Neural cell (in vitro differentiated cells): ENCODE measurements around the gene CAMSAP3. TPM values are rescaled to one million over a fixed set of nuclear protein-coding genes. Genes with fewer than 3 reads are reported as not detected.
A peak's percentile ranks its signal among the peaks of the same experiment; 100 is the strongest.

Source experiments
- H2AFZ ChIP-seq: fragments of 200-600, 300-800 bp; sonication (generic), shearing (Covaris generic); 2 replicates; pipeline ENCODE4 v1.6.0; 2014; ENCODE audit warnings: low read depth, mild to moderate bottlenecking, antibody characterized with exemption, low read length, moderate library complexity
- H3F3A ChIP-seq: fragments of 200-600 bp; shearing (Covaris generic); 2 replicates; pipeline ENCODE4 v1.6.1; 2016; ENCODE audit warnings: mild to moderate bottlenecking, moderate library complexity, mixed read lengths, antibody characterized with exemption, low read length; ENCODE audit not compliant: insufficient read depth, poor library complexity, severe bottlenecking
- H3K27ac ChIP-seq: fragments of 200-600, 300-800 bp; sonication (generic), shearing (Covaris generic); 2 replicates; pipeline ENCODE4 v1.5.1; 2014; ENCODE audit warnings: mild to moderate bottlenecking, low read length, moderate library complexity
- H3K27me3 ChIP-seq: fragments of 300-800, 200-600 bp; sonication (generic), shearing (Covaris generic); 2 replicates; pipeline ENCODE4 v1.6.0; 2014; ENCODE audit warnings: mild to moderate bottlenecking, low read depth, low read length, moderate library complexity; ENCODE audit not compliant: insufficient read depth
- H3K36me3 ChIP-seq: fragments of 300-800, 200-600 bp; sonication (generic), shearing (Covaris generic); 2 replicates; pipeline ENCODE4 v1.5.1; 2014; ENCODE audit warnings: mild to moderate bottlenecking, antibody characterized with exemption, low read length, moderate library complexity; ENCODE audit not compliant: insufficient read depth
- H3K4me2 ChIP-seq: fragments of 300-800, 200-600 bp; sonication (generic), shearing (Covaris generic); 2 replicates; pipeline ENCODE4 v1.6.0; 2014; ENCODE audit warnings: mild to moderate bottlenecking, low read length
- H3K4me3 ChIP-seq: fragments of 300-800, 200-600 bp; sonication (generic), shearing (Covaris generic); 2 replicates; pipeline ENCODE4 v1.5.1; 2014; ENCODE audit warnings: mild to moderate bottlenecking, low read length, moderate library complexity
- H3K79me2 ChIP-seq: fragments of 200-600 bp; shearing (Covaris generic); replicated peaks from 2 replicates; pipeline ENCODE4 v1.6.0; 2014; ENCODE audit warnings: mild to moderate bottlenecking, low read length, moderate library complexity; ENCODE audit not compliant: insufficient read depth
- H3K9ac ChIP-seq: fragments of 300-800, 200-600 bp; sonication (generic), shearing (Covaris generic); 2 replicates; pipeline ENCODE4 v1.6.1; 2016; ENCODE audit warnings: mild to moderate bottlenecking, low read length, mixed read lengths
- H3K9me2 ChIP-seq: fragments of 200-600 bp; shearing (Covaris generic); 2 replicates; pipeline ENCODE4 v1.6.1; 2016; ENCODE audit warnings: mild to moderate bottlenecking, low read length, mixed read lengths; ENCODE audit not compliant: insufficient read depth
- H3K9me3 ChIP-seq: fragments of 200-600, 300-800 bp; sonication (generic), shearing (Covaris generic); 2 replicates; pipeline ENCODE4 v1.6.1; 2016; ENCODE audit warnings: mild to moderate bottlenecking, mixed run types, low read length, moderate library complexity, mixed read lengths
- H4K20me1 ChIP-seq: fragments of 200-600 bp; shearing (Covaris generic); 2 replicates; pipeline ENCODE4 v1.6.1; 2016; ENCODE audit warnings: mild to moderate bottlenecking, mixed run types; ENCODE audit not compliant: insufficient read depth
- EP300 ChIP-seq: fragments of 450-650 bp; conservative IDR thresholded peaks from 2 replicates; pipeline ENCODE4 v1.6.1; 2014; ENCODE audit warnings: antibody characterized with exemption, mild to moderate bottlenecking, moderate library complexity; ENCODE audit not compliant: poor library complexity, severe bottlenecking
- EZH2 ChIP-seq: fragments of 200-600, 300-800 bp; shearing (Covaris generic), sonication (generic); IDR thresholded peaks from 2 replicates; pipeline ENCODE4 v1.6.1; 2014; ENCODE audit warnings: antibody characterized with exemption, low read length, borderline replicate concordance, mild to moderate bottlenecking; ENCODE audit not compliant: insufficient read depth, poor library complexity, severe bottlenecking
- MXI1 ChIP-seq: fragments of 450-650 bp; conservative IDR thresholded peaks from 2 replicates; pipeline ENCODE4 v1.6.1; 2014; ENCODE audit warnings: antibody characterized with exemption, mild to moderate bottlenecking; ENCODE audit not compliant: poor library complexity, severe bottlenecking
- POLR2AphosphoS5 ChIP-seq: IDR thresholded peaks from 2 replicates; pipeline ENCODE4 v1.6.1; 2012
- RAD21 ChIP-seq: fragments of 450-650 bp; conservative IDR thresholded peaks from 2 replicates; pipeline ENCODE4 v1.6.1; 2014; ENCODE audit warnings: antibody characterized with exemption, mild to moderate bottlenecking, moderate library complexity
- SMC3 ChIP-seq: fragments of 450-650 bp; conservative IDR thresholded peaks from 2 replicates; pipeline ENCODE4 v1.6.1; 2014; ENCODE audit warnings: antibody characterized with exemption, mild to moderate bottlenecking, moderate library complexity; ENCODE audit not compliant: poor library complexity
- TAF1 ChIP-seq: IDR thresholded peaks from 2 replicates; pipeline ENCODE4 v1.6.1; 2012; ENCODE audit warnings: low read depth
- polyA plus RNA-seq: library from polyadenylated mRNA; depleted of rRNA; stranded (reverse); fragments of >200 nt; gene quantifications from 2 replicates; pipeline ENCODE4 v1.2.3, GENCODE V29; 2014
- TF ChIP-seq, protein P1 (sequence below): fragments of 450-650 bp; IDR thresholded peaks from 2 replicates; pipeline ENCODE4 v1.5.1; 2014; ENCODE audit warnings: antibody characterized with exemption, mild to moderate bottlenecking, moderate library complexity; ENCODE audit not compliant: poor library complexity, severe bottlenecking
- TF ChIP-seq, protein P2 (sequence below): IDR thresholded peaks from 2 replicates; pipeline ENCODE4 v1.6.1; 2012; ENCODE audit warnings: borderline replicate concordance

CAMSAP3 gene
- polyA plus RNA-seq, 1 donor from 2014 or later: 17.0 TPM

DNA sequence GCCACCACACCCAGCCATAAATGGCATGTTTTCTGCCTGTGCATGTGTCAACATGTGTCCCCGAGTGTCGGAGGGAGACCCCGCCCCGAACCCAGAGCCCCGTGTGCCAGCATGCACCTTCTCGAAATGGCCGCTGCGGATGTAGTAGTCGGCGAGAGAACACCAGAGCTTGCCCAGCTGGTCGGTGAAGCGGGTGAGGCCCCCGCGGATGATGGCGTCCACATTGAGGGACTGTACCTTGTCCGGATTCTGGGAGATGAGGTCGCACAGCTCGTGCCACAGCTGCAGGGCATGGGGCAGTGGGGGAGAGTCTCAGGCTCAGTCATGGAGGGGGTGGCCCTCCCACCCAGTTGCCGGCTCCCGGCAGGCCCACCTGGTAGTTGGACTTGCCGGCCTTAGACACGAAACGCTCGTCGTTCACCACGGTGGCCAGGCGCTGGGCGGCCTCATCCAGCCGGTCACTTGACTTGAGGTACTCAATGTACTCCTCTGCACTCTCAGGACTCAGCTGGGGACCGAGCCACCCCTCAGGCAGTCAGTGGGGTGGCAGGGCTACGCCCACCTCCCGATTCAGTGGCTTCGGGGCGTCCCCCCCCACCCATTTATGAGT, 30.2 kb downstream of the CAMSAP3 start:
- H3K36me3 ChIP-seq: no peaks in the 10 kb centered on the region
- no peak overlapping the region for H3K27ac ChIP-seq
- H3K79me2 ChIP-seq: peaks cover 32% of the 10 kb centered on the region
- H3K9me3 ChIP-seq: no peaks in the 10 kb centered on the region
- no peak overlapping the region for H2AFZ ChIP-seq
- TF ChIP-seq RAD21 (no peak), EZH2 (no peak)
- no peak overlapping the region for H3K4me2 ChIP-seq
- no peak overlapping the region for H3K9ac ChIP-seq
- no peaks in the 10 kb centered on the region for H3K27me3 ChIP-seq
- H3K9me2 ChIP-seq: no peaks in the 10 kb centered on the region
- H4K20me1 ChIP-seq: no peaks in the 10 kb centered on the region
- H3K4me3 ChIP-seq: no peak overlapping the region
- no peaks in the 10 kb centered on the region for H3F3A ChIP-seq

DNA sequence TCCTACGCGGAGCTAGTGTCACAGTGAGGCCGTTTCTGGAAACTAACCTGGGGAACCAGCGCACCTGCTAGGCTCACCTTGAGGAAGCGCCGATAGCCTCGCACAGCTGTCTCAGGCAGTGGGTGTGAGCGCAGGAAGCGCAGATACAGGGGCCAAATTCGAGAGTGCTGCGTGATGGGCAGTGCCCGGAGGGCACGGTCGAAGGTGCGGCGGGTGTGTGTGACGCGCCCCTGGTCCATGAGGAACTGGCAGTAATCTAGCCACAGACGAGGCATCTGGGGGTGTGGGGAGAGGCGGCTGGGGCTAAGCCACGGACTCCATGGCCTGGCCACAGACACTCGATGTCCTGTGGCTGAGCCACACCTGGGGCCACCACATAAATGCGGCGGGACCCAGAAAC, 31.5 kb downstream of the CAMSAP3 start:
- no peaks in the 10 kb centered on the region for H3K9me2 ChIP-seq
- no peaks in the 10 kb centered on the region for H3K36me3 ChIP-seq

DNA sequence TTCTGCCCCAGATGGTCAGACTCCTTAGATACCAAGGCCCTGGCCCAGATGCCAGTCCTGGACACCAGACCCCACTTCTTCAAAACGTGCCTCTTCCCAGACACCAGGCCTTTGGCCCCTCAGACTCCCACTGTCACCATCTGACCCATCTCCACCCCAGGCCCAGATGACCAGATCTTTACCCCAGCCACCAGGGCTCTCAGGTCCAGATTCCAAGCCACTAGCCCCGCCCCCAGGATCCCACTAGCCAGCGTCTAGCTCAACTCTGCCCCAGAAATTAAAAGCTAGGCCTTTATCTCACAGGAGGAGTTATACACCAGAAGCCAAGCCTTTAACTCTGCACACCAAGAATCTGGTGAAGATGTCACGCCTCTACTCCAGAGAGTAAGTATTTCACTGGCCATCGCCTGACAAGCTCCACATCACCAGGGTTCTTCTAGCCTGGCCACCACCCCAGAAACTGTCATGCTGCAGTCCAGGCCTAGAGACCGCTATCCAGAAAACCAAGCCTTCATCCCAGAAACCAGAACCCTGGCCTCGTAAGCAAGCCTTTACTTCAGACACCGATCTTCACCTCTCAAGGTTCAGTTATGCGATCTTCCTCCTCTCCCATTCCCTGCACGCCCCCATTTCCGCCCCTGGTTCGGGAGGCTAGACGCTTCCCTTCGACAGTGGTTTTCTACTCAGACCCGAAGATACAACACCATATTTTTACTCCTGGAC, 33.1 kb downstream of the CAMSAP3 start:
- H2AFZ ChIP-seq: no peak overlapping the region
- H3K4me3 ChIP-seq: peak overlapping the region; percentile 76
- no peaks in the 10 kb centered on the region for H3K27me3 ChIP-seq
- H3K9ac ChIP-seq: peak overlapping the region; percentile 85
- H3K36me3 ChIP-seq: no peaks in the 10 kb centered on the region
- H3K4me2 ChIP-seq: peak overlapping the region; percentile 72
- no peaks in the 10 kb centered on the region for H3F3A ChIP-seq
- H3K9me2 ChIP-seq: no peaks in the 10 kb centered on the region
- TF ChIP-seq, protein P1, sequence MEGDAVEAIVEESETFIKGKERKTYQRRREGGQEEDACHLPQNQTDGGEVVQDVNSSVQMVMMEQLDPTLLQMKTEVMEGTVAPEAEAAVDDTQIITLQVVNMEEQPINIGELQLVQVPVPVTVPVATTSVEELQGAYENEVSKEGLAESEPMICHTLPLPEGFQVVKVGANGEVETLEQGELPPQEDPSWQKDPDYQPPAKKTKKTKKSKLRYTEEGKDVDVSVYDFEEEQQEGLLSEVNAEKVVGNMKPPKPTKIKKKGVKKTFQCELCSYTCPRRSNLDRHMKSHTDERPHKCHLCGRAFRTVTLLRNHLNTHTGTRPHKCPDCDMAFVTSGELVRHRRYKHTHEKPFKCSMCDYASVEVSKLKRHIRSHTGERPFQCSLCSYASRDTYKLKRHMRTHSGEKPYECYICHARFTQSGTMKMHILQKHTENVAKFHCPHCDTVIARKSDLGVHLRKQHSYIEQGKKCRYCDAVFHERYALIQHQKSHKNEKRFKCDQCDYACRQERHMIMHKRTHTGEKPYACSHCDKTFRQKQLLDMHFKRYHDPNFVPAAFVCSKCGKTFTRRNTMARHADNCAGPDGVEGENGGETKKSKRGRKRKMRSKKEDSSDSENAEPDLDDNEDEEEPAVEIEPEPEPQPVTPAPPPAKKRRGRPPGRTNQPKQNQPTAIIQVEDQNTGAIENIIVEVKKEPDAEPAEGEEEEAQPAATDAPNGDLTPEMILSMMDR: no peak
- TF ChIP-seq EZH2 (no peak), SMC3 (no peak), TAF1 (no peak), EP300 (no peak), POLR2AphosphoS5 (no peak), RAD21 (no peak), MXI1 (no peak)
- TF ChIP-seq, protein P2, sequence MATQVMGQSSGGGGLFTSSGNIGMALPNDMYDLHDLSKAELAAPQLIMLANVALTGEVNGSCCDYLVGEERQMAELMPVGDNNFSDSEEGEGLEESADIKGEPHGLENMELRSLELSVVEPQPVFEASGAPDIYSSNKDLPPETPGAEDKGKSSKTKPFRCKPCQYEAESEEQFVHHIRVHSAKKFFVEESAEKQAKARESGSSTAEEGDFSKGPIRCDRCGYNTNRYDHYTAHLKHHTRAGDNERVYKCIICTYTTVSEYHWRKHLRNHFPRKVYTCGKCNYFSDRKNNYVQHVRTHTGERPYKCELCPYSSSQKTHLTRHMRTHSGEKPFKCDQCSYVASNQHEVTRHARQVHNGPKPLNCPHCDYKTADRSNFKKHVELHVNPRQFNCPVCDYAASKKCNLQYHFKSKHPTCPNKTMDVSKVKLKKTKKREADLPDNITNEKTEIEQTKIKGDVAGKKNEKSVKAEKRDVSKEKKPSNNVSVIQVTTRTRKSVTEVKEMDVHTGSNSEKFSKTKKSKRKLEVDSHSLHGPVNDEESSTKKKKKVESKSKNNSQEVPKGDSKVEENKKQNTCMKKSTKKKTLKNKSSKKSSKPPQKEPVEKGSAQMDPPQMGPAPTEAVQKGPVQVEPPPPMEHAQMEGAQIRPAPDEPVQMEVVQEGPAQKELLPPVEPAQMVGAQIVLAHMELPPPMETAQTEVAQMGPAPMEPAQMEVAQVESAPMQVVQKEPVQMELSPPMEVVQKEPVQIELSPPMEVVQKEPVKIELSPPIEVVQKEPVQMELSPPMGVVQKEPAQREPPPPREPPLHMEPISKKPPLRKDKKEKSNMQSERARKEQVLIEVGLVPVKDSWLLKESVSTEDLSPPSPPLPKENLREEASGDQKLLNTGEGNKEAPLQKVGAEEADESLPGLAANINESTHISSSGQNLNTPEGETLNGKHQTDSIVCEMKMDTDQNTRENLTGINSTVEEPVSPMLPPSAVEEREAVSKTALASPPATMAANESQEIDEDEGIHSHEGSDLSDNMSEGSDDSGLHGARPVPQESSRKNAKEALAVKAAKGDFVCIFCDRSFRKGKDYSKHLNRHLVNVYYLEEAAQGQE: no peak
- no peaks in the 10 kb centered on the region for H4K20me1 ChIP-seq
- H3K79me2 ChIP-seq: peaks cover 33% of the 10 kb centered on the region
- H3K27ac ChIP-seq: peak overlapping the region; percentile 65
- H3K9me3 ChIP-seq: no peaks in the 10 kb centered on the region

More for the DNA sequence above, 31.5 kb downstream of the CAMSAP3 start:
- Histone ChIP-seq H4K20me1 (no peaks in the 10 kb centered on the region), H3K9me3 (no peaks in the 10 kb centered on the region), H3K4me3 (no peak overlapping the region), H3K27me3 (no peaks in the 10 kb centered on the region), H2AFZ (no peak overlapping the region), H3K4me2 (no peak overlapping the region), H3K79me2 (peaks cover 33% of the 10 kb centered on the region), H3K9ac (no peak overlapping the region), H3F3A (no peaks in the 10 kb centered on the region), H3K27ac (no peak overlapping the region)
- no peak for TF ChIP-seq EP300
- TF ChIP-seq EZH2: no peak
- no peak for TF ChIP-seq POLR2AphosphoS5
- TF ChIP-seq, protein P2: no peak
